ENCODE results near the gene SMYD5. TPM values are rescaled to one million over a fixed set of nuclear protein-coding genes. Genes with fewer than 3 reads are reported as not detected.
A peak's percentile ranks its signal among the peaks of the same experiment; 100 is the strongest.

Gene SMYD5
- total RNA-seq, 4 donors from 2014 or later: 13.8 to 32.4 (median 18.7) TPM

DNA sequence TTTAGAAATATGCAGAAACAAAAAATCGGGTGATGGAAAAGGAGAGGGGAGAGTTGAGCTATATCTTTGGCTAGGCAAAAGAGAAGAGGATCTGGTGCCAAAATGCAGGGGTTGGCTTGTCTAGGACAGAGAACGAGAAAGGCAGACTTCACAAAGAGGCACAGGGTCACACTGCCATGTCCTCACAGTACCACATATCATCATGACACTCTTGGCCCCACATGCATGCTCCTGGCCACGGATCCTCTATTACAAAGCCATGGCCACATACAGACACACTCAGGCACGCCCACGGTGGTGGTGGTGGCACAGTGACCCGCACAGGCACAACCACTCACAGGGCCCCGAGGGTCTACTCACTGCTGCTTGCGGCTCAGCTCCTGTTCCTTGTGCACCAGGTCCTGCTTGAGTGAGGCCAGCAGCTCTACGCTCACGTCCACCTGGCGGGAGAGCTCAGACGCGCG lies 54.4 kb downstream of the SMYD5 start:
- Histone ChIP-seq H3K4me3 (peak overlapping the region in 2 of 4 donors; percentile 23 to 24), H3K9me3 (peaks cover 0 to under 1% (median 0%) of the 10 kb centered on the region in 4 donors)

DNA sequence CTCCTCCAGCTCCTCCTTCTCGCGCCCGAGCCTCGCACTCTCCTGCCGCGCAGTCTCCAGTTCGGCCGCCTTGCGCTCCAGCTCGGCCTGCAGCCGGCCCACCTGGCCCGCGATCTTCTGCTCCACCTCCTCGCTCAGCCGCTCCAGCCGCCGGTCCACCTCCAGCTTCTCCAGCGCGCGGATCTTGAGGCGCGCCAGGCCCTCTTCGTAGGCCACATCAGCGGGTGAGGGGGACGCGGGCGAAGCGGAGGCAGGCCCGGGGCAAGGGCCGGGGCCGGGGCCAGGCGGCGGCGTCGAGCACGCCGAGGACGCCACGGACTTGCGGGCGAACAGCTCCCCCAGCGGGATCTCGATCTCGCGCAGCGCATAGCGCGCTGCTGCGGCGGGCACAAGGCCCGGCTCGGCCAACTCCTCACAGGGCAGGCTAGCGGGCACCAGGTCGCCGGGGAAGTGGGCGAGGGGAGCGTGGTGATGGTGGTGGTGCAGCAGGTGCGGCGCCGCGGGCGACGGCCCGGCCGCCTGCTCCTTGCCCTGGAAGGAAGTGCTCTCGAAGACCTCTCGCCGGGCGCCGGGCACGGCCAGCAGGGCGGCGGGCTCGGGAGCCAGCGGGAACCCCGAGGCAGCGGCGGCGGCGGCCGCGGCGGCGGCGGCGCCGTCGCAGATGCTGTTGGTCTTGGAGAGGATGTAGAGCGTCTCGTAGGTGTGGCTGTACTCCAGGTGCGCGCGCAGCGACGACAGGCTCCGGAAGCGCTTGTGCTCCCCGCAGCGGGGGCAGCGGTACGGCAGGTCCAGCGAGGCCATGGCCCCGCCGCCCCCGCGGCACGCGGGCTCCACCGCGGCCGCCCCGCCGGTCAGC lies 55.0 kb downstream of the SMYD5 start:
- DNase-seq (ENCODE audit: low spot score in 2 of 2): no peak
- Histone ChIP-seq H3K27me3 (peaks cover 0 to 49% of the 10 kb centered on the region in 2 donors), H3K27ac (no peak overlapping the region), H3K4me1 (peaks cover 0 to 8% (median 3%) of the 10 kb centered on the region in 4 donors), H3K4me3 (peak overlapping the region in 2 of 4 donors; percentile 23 to 24), H3K9me3 (peaks cover 0 to 7% (median 0%) of the 10 kb centered on the region in 4 donors), H3K36me3 (no peaks in the 10 kb centered on the region)
- WGBS, 2 donors: 11 to 24% methylated on average over 51 to 56 of the region's 113 CpGs
- TF ChIP-seq EP300 (IDR thresholded peaks at IDR 0.05) (no peak), POLR2A (IDR thresholded peaks at IDR 0.05) (no peak)
- TF ChIP-seq, protein P1, sequence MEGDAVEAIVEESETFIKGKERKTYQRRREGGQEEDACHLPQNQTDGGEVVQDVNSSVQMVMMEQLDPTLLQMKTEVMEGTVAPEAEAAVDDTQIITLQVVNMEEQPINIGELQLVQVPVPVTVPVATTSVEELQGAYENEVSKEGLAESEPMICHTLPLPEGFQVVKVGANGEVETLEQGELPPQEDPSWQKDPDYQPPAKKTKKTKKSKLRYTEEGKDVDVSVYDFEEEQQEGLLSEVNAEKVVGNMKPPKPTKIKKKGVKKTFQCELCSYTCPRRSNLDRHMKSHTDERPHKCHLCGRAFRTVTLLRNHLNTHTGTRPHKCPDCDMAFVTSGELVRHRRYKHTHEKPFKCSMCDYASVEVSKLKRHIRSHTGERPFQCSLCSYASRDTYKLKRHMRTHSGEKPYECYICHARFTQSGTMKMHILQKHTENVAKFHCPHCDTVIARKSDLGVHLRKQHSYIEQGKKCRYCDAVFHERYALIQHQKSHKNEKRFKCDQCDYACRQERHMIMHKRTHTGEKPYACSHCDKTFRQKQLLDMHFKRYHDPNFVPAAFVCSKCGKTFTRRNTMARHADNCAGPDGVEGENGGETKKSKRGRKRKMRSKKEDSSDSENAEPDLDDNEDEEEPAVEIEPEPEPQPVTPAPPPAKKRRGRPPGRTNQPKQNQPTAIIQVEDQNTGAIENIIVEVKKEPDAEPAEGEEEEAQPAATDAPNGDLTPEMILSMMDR (IDR thresholded peaks at IDR 0.05): no peak

More for the DNA sequence above, 54.4 kb downstream of the SMYD5 start:
- 26 to 37% methylated on average over 14 of the region's 14 CpGs for WGBS, 2 donors
- H3K27ac ChIP-seq: no peak overlapping the region
- no peaks in the 10 kb centered on the region for H3K36me3 ChIP-seq
- peaks cover 0 to 49% of the 10 kb centered on the region in 2 donors for H3K27me3 ChIP-seq
- no peak for DNase-seq (ENCODE audit: low spot score in 2 of 2)
- H3K4me1 ChIP-seq: peaks cover 0 to 8% (median 3%) of the 10 kb centered on the region in 4 donors
- TF ChIP-seq, protein P1 (IDR thresholded peaks at IDR 0.05): no peak
- TF ChIP-seq POLR2A (IDR thresholded peaks at IDR 0.05) (no peak), EP300 (IDR thresholded peaks at IDR 0.05) (no peak)

DNA sequence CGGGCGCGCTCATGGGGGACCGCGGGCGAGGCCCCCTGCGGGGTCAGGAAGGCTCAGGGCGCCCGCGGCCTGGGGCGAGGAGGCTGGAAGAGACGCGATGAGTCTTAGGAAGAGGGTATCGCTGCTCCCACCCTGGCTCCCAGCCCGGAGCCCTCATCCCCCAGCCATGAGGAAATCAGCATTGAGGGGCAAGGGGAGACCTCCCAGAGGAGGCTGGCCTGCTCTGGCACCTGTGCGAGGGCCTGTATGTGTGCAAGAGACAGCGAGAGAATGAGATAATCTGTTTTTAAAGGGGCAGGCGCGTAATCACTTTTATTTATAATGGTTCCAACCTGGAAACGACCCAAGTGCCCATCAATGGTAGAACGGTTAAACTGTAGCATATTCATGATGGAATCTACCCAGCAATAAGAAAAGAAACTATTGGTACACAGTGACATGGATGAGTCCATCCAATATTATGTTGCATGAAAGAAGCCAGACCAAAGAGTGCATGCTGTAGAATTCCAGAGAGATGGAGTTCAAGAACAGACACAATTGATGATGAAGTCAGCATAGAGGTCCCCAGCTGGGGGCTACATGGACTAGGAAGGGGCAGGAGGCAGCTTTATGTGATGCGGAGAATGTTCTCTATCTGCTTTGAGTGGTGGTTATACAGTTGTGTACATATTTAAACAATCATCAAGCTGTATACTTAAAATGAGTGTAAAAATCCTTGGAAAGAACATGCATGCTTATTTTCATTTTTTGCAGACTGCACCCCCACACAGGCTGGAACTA lies 55.8 kb downstream of the SMYD5 start:
- Histone ChIP-seq H3K4me1 (peaks cover 0 to 8% (median 3%) of the 10 kb centered on the region in 4 donors), H3K27ac (no peak overlapping the region), H3K4me3 (no peak overlapping the region), H3K36me3 (no peaks in the 10 kb centered on the region), H3K9me3 (peaks cover 0 to 10% (median 0%) of the 10 kb centered on the region in 4 donors), H3K27me3 (peaks cover 0 to 49% of the 10 kb centered on the region in 2 donors)
- TF ChIP-seq POLR2A (IDR thresholded peaks at IDR 0.05): no peak
- TF ChIP-seq, protein P1 (IDR thresholded peaks at IDR 0.05): no peak
- no peak for TF ChIP-seq EP300 (IDR thresholded peaks at IDR 0.05)
- whole genome bisulfite sequencing, 2 donors: 31% methylated on average over 12 to 19 of the region's 22 CpGs
- no peak for DNase-seq (ENCODE audit: low spot score in 2 of 2)

DNA sequence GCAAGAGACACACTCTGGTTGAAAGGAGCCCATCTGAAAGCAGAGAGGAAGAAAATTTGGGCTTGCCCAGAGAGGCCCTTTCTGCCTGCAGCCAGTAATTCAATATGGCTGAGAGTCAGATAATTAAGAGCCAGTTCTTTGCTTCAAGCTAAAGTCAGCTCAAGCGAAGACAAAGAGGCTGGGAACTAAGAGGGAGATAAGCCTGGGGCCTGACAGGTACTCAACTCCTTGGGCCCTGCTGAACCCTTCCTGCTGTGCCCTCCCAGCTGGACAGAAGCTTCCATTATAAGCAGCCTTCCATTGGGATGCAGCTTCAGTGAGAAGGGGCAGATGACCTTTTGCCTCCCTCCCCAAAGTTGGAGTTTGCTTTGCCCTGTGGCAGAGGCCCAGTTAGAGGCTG lies 58.2 kb downstream of the SMYD5 start:
- Histone ChIP-seq H3K27me3 (peaks cover 0 to 43% of the 10 kb centered on the region in 2 donors), H3K4me1 (peaks cover 0 to 8% (median 3%) of the 10 kb centered on the region in 4 donors), H3K9me3 (peaks cover 0 to 19% (median 0%) of the 10 kb centered on the region in 4 donors), H3K4me3 (no peak overlapping the region), H3K27ac (no peak overlapping the region), H3K36me3 (no peaks in the 10 kb centered on the region)
- DNase-seq (ENCODE audit: low spot score in 2 of 2): no peak
- TF ChIP-seq, protein P1 (IDR thresholded peaks at IDR 0.05): no peak
- TF ChIP-seq EP300 (IDR thresholded peaks at IDR 0.05): no peak
- no peak for TF ChIP-seq POLR2A (IDR thresholded peaks at IDR 0.05)
- WGBS, 2 donors: 80 to 94% methylated on average over 1 of the region's 1 CpG

Other genes with a start within 250 kb of the SMYD5 start
- 10 to 100 TPM; 13.8 to 58.1 (median 21.7) TPM for gene SFXN5, start 142.5 kb upstream of the SMYD5 start, total RNA-seq
- 10 to 100 TPM; 35.7 to 40.4 (median 39.4) TPM for gene RAB11FIP5, start 101.3 kb upstream of the SMYD5 start, total RNA-seq
- gene NOTO, start 11.7 kb upstream of the SMYD5 start, total RNA-seq: not detected
- gene PRADC1, start 19.0 kb downstream of the SMYD5 start, total RNA-seq: 10 to 100 TPM; 14.4 to 31.5 (median 21.5) TPM
- gene CCT7, start 20.1 kb downstream of the SMYD5 start, total RNA-seq: 100 to 1,000 TPM; 194 to 245 (median 212) TPM
- gene FBXO41, start 70.2 kb downstream of the SMYD5 start, total RNA-seq: 10 to 100 TPM in 1 of 4 donors, 1 to 10 TPM in 2, under 1 TPM in 1; 0.84 to 13.9 (median 4.4) TPM
- not detected for gene EGR4, start 79.3 kb downstream of the SMYD5 start, total RNA-seq
- gene ALMS1, start 171.6 kb downstream of the SMYD5 start, total RNA-seq: 10 to 100 TPM; 38.0 to 57.3 (median 49.8) TPM